ENCODE measurements around the gene C9orf153.

Gene C9orf153

DNA sequence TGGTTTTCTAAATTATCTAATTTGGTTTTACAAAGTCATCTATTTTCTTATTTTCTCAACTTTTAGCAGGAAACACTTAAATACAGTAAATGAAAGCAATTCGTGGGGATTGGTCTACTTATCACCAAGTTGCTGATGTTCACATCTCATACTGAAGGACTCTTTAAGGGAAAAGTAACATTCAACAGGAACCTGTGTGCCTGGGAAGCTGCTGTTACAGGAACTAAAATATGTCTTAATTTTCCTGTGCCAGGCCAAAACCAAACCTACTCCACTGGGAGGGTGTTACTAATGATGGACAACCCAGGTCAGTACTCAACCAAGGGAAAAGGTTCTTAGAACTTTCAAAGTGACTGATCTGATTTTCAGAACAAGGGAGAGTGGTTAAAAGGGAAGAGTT, 17.6 kb upstream of the C9orf153 start:
- Mint-ChIP-seq H3K27ac (no peak overlapping the region), H3K27me3 (ENCODE audit: low read depth) (no peaks in the 10 kb centered on the region), H3K4me1 (peaks cover 20% of the 10 kb centered on the region), H3K36me3 (ENCODE audit: low read depth) (peaks cover 25% of the 10 kb centered on the region), H3K4me3 (no peak overlapping the region), H3K9me3 (no peaks in the 10 kb centered on the region)
- TF ChIP-seq, protein P1, sequence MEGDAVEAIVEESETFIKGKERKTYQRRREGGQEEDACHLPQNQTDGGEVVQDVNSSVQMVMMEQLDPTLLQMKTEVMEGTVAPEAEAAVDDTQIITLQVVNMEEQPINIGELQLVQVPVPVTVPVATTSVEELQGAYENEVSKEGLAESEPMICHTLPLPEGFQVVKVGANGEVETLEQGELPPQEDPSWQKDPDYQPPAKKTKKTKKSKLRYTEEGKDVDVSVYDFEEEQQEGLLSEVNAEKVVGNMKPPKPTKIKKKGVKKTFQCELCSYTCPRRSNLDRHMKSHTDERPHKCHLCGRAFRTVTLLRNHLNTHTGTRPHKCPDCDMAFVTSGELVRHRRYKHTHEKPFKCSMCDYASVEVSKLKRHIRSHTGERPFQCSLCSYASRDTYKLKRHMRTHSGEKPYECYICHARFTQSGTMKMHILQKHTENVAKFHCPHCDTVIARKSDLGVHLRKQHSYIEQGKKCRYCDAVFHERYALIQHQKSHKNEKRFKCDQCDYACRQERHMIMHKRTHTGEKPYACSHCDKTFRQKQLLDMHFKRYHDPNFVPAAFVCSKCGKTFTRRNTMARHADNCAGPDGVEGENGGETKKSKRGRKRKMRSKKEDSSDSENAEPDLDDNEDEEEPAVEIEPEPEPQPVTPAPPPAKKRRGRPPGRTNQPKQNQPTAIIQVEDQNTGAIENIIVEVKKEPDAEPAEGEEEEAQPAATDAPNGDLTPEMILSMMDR (IDR thresholded peaks at IDR 0.05; ENCODE audit: unreplicated experiment in 3 of 3) = no peak

- Mint-ChIP-seq H3K27me3 (ENCODE audit: low read depth) (no peaks in the 10 kb centered on the region), H3K9me3 (peaks cover 2% of the 10 kb centered on the region), H3K4me1 (peaks cover 14% of the 10 kb centered on the region), H3K36me3 (ENCODE audit: low read depth) (peaks cover 36% of the 10 kb centered on the region), H3K4me3 (no peak overlapping the region), H3K27ac (no peak overlapping the region)
- TF ChIP-seq, protein P1 (IDR thresholded peaks at IDR 0.05; ENCODE audit: unreplicated experiment in 3 of 3) = peak in 2 of 3 experiments; percentile 26 to 36
These were observed 16.5 kb upstream of the C9orf153 start for GRCh38 chr9:86275962-86276361.

- Mint-ChIP-seq H3K27ac (no peak overlapping the region), H3K9me3 (peaks cover 2% of the 10 kb centered on the region), H3K36me3 (ENCODE audit: low read depth) (peaks cover 37% of the 10 kb centered on the region), H3K4me1 (peaks cover 9% of the 10 kb centered on the region), H3K27me3 (ENCODE audit: low read depth) (no peaks in the 10 kb centered on the region), H3K4me3 (no peak overlapping the region)
- TF ChIP-seq, protein P1 (IDR thresholded peaks at IDR 0.05; ENCODE audit: unreplicated experiment in 3 of 3) = no peak
These were observed 15.6 kb upstream of the C9orf153 start for GRCh38 chr9:86274821-86275643.

DNA sequence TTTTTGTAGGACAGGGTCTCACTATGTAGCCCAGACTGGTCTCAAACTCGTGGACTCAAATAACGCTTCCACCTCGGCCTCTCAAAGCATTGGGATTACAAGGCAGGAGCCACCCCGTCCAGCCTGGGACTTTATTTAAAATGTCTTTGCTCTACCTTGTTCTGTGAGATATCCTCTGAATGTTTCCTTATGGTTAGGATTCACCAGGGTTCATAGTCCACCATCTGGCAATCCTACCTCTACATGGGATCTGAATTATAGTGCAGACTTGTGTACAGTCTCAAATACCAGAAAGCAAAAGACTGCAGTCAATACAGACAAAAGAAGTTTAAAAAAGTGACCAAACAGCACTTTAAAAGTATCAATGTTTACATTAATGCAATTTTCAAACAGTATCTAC, 12.8 kb upstream of the C9orf153 start:
- Mint-ChIP-seq H3K4me1 (no peaks in the 10 kb centered on the region), H3K4me3 (no peak overlapping the region), H3K27me3 (ENCODE audit: low read depth) (no peaks in the 10 kb centered on the region), H3K27ac (no peak overlapping the region), H3K36me3 (ENCODE audit: low read depth) (peaks cover 56% of the 10 kb centered on the region), H3K9me3 (peaks cover 2% of the 10 kb centered on the region)
- TF ChIP-seq, protein P1 (IDR thresholded peaks at IDR 0.05; ENCODE audit: unreplicated experiment in 3 of 3) = no peak

GRCh38 chr9:86263876-86264275, 4.4 kb upstream of the C9orf153 start:
- TF ChIP-seq, protein P1 (IDR thresholded peaks at IDR 0.05; ENCODE audit: unreplicated experiment in 3 of 3) = no peak
- Mint-ChIP-seq H3K4me3 (no peak overlapping the region), H3K36me3 (ENCODE audit: low read depth) (peaks cover 59% of the 10 kb centered on the region), H3K27ac (no peak overlapping the region), H3K4me1 (no peaks in the 10 kb centered on the region), H3K27me3 (ENCODE audit: low read depth) (no peaks in the 10 kb centered on the region), H3K9me3 (no peaks in the 10 kb centered on the region)

GRCh38 chr9:86262492-86262891, 3.0 kb upstream of the C9orf153 start:
- Mint-ChIP-seq H3K36me3 (ENCODE audit: low read depth) (peaks cover 50% of the 10 kb centered on the region), H3K4me3 (no peak overlapping the region), H3K27ac (no peak overlapping the region), H3K27me3 (ENCODE audit: low read depth) (no peaks in the 10 kb centered on the region), H3K9me3 (no peaks in the 10 kb centered on the region), H3K4me1 (peaks cover 3% of the 10 kb centered on the region)
- TF ChIP-seq, protein P1 (IDR thresholded peaks at IDR 0.05; ENCODE audit: unreplicated experiment in 3 of 3) = no peak
